ENCODE measurements around the gene COL18A1.

DNA sequence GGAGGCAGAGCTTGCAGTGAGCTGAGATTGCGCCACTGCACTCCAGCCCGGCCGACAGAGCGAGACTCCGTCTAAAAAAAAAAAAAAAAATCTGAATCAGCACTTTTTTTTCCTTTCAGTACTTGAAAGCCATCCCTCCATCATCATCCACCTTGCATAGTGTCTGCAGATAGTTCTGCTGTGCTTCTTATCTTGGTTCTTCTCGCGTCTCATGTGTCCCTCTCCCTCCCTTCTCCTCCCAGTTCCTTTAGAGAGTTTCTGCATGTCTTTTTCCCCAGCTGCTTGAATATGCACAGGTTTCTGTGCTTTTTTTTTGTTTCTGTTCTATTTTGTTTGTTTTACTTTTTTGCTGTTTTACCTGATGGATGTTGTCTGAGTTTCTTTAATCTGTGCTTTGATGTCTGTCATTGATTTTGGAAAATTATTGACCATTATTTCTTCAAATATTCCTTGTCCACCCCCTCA is 3.9 kb upstream of the COL18A1 start:
- TF ChIP-seq, protein P1, sequence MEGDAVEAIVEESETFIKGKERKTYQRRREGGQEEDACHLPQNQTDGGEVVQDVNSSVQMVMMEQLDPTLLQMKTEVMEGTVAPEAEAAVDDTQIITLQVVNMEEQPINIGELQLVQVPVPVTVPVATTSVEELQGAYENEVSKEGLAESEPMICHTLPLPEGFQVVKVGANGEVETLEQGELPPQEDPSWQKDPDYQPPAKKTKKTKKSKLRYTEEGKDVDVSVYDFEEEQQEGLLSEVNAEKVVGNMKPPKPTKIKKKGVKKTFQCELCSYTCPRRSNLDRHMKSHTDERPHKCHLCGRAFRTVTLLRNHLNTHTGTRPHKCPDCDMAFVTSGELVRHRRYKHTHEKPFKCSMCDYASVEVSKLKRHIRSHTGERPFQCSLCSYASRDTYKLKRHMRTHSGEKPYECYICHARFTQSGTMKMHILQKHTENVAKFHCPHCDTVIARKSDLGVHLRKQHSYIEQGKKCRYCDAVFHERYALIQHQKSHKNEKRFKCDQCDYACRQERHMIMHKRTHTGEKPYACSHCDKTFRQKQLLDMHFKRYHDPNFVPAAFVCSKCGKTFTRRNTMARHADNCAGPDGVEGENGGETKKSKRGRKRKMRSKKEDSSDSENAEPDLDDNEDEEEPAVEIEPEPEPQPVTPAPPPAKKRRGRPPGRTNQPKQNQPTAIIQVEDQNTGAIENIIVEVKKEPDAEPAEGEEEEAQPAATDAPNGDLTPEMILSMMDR (IDR thresholded peaks at IDR 0.05), result no peak
- TF ChIP-seq POLR2AphosphoS5 (IDR thresholded peaks at IDR 0.05), result no peak
